ENCODE data around the gene FRAS1. TPM values are rescaled to one million over a fixed set of nuclear protein-coding genes. Genes with fewer than 3 reads are reported as not detected.

The FRAS1 gene
- total RNA-seq, 2 donors from 2014 or later = 2.3 to 8.1 TPM

- peak; percentile 77 for DNase-seq (ENCODE audit: low spot score)
- intact Hi-C loops (cut with DNase I) = no loop called here
Measured at GRCh38 chr4:78056265-78057129, 626 bp upstream of the FRAS1 start.

GRCh38 chr4:78057600-78058550, 752 bp downstream of the FRAS1 start:
- DNase-seq (ENCODE audit: low spot score) = peak; percentile 83
- intact Hi-C loops (cut with DNase I) = no loop called here

DNA sequence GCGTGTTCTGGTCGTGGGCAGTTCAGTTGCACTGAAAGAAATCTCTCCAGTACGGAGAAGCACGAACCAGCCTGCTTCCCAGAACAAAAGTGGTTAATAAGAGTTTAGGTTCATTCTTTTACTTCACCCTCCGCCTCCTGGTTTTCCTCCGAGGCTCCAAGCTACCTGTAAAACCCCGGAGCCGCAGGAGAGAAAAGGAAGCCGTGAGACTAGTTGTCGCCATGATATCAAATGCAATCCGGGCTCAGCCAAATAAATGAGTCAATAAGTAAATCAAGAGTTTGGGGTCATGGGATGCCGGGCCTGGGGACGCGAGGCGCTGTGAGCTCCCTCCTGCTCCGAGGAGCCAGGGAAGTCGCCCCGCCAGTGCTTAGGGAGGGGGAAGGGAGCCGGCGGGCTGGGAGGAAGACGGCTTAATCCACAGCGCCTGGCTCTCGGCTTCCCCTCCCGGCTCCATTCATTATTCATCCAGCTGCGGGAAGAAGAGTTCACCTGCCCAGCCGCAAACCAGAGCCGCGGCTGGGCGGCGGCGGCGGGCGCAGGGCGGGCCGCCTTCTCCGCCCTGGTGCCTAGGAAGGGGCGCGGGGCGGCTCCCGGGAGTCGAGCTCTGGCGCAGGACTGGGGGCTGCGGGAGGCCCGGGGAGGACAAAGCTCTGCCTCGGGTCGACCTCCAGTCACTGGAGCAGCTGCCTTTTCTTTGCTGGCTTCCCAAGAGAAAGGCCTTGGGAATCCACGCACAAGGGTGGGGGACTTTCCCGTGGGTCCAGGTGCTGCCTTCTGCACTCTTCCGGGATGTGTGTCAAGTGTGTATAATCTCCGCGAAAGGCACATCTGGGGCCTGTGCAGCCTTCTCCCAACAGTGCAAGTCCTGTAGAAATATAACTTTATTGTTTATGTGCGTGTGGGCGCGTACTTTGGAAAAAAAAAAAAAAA, 1.7 kb downstream of the FRAS1 start:
- peak; percentile 84 for DNase-seq (ENCODE audit: low spot score)
- intact Hi-C loops (cut with DNase I) = no loop called here

GRCh38 chr4:78059524-78059889, 2.4 kb downstream of the FRAS1 start:
- intact Hi-C loops (cut with DNase I) = no loop called here

GRCh38 chr4:78059938-78060337, 2.8 kb downstream of the FRAS1 start:
- intact Hi-C loops (cut with DNase I) = loop anchor here in 1 of 2 donors (5.0 kb wide), 1 partner anchor 622 kb away; no protein-coding TSS in a partner anchor

More at GRCh38 chr4:78059524-78059889, 2.4 kb downstream of the FRAS1 start:
- DNase-seq (ENCODE audit: low spot score) = no peak

GRCh38 chr4:78061939-78062570, 4.9 kb downstream of the FRAS1 start:
- DNase-seq (ENCODE audit: low spot score) = no peak
- intact Hi-C loops (cut with DNase I) = loop anchor here in 1 of 2 donors (5.0 kb wide), 1 partner anchor 620 kb away; no protein-coding TSS in a partner anchor

More at GRCh38 chr4:78059938-78060337, 2.8 kb downstream of the FRAS1 start:
- DNase-seq (ENCODE audit: low spot score) = no peak

DNA sequence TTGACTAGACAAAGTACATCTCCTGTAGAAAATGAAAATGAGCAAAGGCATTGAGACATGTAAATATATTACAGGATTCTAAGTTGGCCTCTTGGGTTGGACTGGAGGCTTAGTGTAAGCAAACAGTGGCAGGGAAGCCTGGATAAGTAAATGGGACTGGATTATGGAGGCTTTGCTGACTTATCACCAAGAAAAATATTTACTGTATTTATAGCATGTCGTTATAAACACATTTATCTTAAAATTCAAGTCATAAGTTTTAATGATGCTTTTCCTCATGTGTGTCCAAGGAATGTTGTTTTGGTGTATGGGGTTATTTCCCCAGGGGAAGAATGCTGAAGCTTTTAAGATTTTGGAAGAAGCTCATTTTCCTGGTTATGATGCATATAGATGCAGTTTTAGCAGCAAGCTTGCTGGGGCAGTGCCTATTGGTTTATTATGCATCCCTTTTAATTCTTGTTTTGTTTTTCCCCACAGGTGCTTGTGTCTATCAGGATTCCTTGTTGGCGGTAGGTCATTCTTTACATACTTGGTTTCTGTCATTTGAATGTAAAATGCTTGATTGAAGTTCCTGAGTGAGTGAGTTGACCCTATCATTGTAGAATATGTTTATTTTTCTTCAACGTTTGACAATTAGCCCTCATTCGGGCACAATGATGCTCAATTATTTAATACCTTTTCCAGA, 8.5 kb downstream of the FRAS1 start:
- intact Hi-C loops (cut with DNase I) = no loop called here
- no peak for DNase-seq (ENCODE audit: low spot score)

- intact Hi-C loops (cut with DNase I) = no loop called here
- DNase-seq (ENCODE audit: low spot score) = no peak
Measured at GRCh38 chr4:78068481-78068880, 11.4 kb downstream of the FRAS1 start.

DNA sequence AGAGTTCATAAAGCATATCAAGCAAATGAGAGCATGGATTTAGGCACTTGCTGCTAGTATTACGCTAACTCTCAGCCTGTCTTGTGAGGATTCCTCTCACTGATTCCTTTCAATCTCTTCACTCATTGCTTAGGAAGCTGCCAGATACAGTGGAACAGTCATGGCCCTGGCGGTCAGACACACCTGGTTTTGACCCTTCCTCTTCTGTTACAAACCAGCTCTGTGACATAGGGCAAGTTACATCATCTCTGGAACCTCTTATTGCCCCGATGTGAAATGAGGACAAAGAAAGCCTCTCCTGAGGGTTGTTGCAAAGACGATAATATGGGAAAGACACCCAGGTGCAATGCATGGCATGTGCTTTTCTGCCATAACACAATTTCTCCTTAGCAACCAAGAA, 12.2 kb downstream of the FRAS1 start:
- DNase-seq (ENCODE audit: low spot score) = no peak
- intact Hi-C loops (cut with DNase I) = no loop called here

GRCh38 chr4:78069859-78070258, 12.7 kb downstream of the FRAS1 start:
- intact Hi-C loops (cut with DNase I) = no loop called here

DNA sequence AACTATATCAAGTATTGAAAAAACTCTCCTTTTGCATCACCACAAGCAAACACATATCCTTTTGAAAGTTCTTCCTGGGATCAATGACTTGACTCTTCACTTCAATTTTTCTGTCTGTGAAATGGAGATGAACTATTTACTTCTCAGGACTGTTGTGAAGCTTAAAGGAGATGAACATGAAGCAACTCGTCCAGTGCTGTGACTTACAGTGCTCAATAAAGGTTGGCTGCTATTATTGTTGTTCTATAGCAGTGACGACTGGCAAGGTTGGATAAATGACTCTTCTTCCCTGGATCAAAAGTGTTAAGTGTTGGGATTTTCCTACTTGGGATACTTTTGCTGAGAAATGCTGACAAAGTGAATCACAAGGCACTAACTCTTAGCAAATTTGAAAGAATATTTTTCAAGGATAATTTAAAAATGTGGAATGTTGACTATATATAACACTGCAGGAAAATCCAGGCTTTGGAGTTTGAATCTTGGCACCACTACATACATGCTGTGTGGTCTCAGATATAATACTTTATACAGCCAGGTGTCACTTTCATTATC, 13.7 kb downstream of the FRAS1 start:
- intact Hi-C loops (cut with DNase I) = no loop called here

More at GRCh38 chr4:78069859-78070258, 12.7 kb downstream of the FRAS1 start:
- DNase-seq (ENCODE audit: low spot score) = no peak

DNA sequence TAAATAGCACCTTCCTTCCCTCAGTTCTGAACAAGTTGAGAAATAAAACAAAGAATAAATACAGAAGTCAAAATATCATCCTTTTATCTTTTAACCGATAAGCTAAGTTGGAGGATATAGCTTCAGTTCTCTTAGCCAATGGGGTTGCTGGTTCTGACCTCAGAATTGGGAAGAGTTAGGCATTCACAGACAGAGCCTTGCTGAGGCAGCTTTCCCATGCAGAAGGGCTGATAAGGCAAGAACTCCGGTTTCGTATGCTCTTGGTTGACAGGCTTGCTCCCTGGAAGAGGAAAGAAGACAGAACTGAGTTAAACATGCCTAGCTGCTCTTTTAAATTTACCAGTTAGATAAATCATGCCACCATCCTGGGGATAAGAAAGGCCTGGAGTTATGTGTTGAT, 17.6 kb downstream of the FRAS1 start:
- DNase-seq (ENCODE audit: low spot score) = no peak
- intact Hi-C loops (cut with DNase I) = no loop called here

More for the DNA sequence above, 13.7 kb downstream of the FRAS1 start:
- no peak for DNase-seq (ENCODE audit: low spot score)

GRCh38 chr4:78075986-78076385, 18.9 kb downstream of the FRAS1 start:
- intact Hi-C loops (cut with DNase I) = no loop called here
- no peak for DNase-seq (ENCODE audit: low spot score)

- intact Hi-C loops (cut with DNase I) = no loop called here
Measured at GRCh38 chr4:78078101-78078500, 21.0 kb downstream of the FRAS1 start.

GRCh38 chr4:78079726-78080430, 22.8 kb downstream of the FRAS1 start:
- intact Hi-C loops (cut with DNase I) = no loop called here
- no peak for DNase-seq (ENCODE audit: low spot score)

More at GRCh38 chr4:78078101-78078500, 21.0 kb downstream of the FRAS1 start:
- no peak for DNase-seq (ENCODE audit: low spot score)

DNA sequence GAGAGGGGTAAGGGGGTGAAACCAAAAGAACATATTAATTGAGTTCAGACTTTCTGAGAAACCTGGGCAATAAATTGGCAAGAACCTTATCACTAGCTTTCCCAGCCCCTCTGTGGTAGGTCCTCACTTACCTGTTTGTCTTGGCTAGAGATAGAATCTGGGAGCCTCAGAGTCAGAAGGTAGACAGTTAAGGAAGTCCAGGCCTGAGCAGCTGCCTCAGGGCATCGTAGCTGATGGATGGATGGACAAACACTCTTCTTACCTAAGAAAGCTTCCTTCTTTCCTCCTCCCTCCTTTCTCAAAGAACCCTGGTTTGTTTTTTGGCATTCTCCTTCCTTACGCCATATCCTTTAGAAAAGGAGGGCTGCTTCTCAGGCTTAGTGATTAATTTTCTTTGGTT, 24.4 kb downstream of the FRAS1 start:
- DNase-seq (ENCODE audit: low spot score) = no peak
- intact Hi-C loops (cut with DNase I) = no loop called here

- DNase-seq (ENCODE audit: low spot score) = no peak
- intact Hi-C loops (cut with DNase I) = no loop called here
Measured at GRCh38 chr4:78083035-78083434, 25.9 kb downstream of the FRAS1 start.

Data from posterior vena cava (tissue), 2 donors.